T-cell (primary cell): ENCODE data around the gene ACKR2. TPM values are rescaled to one million over a fixed set of nuclear protein-coding genes. Genes with fewer than 3 reads are reported as not detected.
"Not testable (repeated sequence)": the region's sequence is repeated elsewhere in the genome, so short reads cannot be mapped to it uniquely, and the experiment has no call there.

Experiments
- ATAC-seq, 4 experiments: fragments of 200-7000 bp in 3 of 4; fragments of 150-1000 bp in 1 of 4; cut with Tn5 transposase; replicated peaks in 1 of 4; 1 replicate in 3 of 4; 2 replicates in 1 of 4; pipeline ENCODE4 v1.10.0; 2021; ENCODE audit warnings: moderate library complexity in 3 of 4, mild to moderate bottlenecking in 2 of 4, moderate number of reproducible peaks in 1 of 4
- CTCF ChIA-PET, 2 donors: fragments of 300-600 bp; sonication (Branson Sonifier 250); formaldehyde crosslinking; loops; one replicate each; lab custom pipeline; 2022; ENCODE audit warnings: antibody characterized with exemption in 2 of 2; lab: Charles Lee
- POLR2A ChIA-PET, 2 donors: fragments of 300-600 bp; sonication (Branson Sonifier 250); formaldehyde crosslinking; loops; one replicate each; lab custom pipeline; 2022; ENCODE audit warnings: antibody characterized with exemption in 2 of 2; lab: Charles Lee
- DNase-seq, 35 experiments: peaks; one replicate each; pipeline versions ENCODE4 v3.0.0 to v3.0.0-alpha.2; 2013 to 2023
- H3K27ac ChIP-seq: one replicate; pipeline ENCODE4 v1.5.1; 2013; ENCODE audit warnings: low read length
- H3K27me3 ChIP-seq, 2 experiments: replicated peaks in 1 of 2; 1 replicate in 1 of 2; 2 replicates in 1 of 2; pipeline versions ENCODE4 v1.6.1 to v1.7.0; 2013; ENCODE audit warnings: low read length in 1 of 2, mixed read lengths in 1 of 2; ENCODE audit not compliant: control insufficient read depth in 2 of 2, insufficient read depth in 2 of 2; ENCODE audit errors: extremely low read depth in 1 of 2
- H3K36me3 ChIP-seq, 2 donors: 1 replicate in 1 of 2; 2 replicates in 1 of 2; pipeline versions ENCODE4 v1.6.1 to v1.7.0; 2013; ENCODE audit warnings: low read length in 1 of 2; ENCODE audit not compliant: control insufficient read depth in 2 of 2, insufficient read depth in 1 of 2; ENCODE audit errors: extremely low read depth in 1 of 2
- H3K4me1 ChIP-seq, 2 experiments: 1 replicate in 1 of 2; 2 replicates in 1 of 2; pipeline versions ENCODE4 v1.6.1 to v1.7.0; 2013; ENCODE audit warnings: low read length in 2 of 2, mixed read lengths in 1 of 2; ENCODE audit not compliant: insufficient read depth in 2 of 2, control insufficient read depth in 1 of 2; ENCODE audit errors: extremely low read depth in 1 of 2
- H3K4me3 ChIP-seq, 2 donors: 1 replicate in 1 of 2; 2 replicates in 1 of 2; pipeline versions ENCODE4 v1.5.1 to v1.7.0; 2013; ENCODE audit warnings: mild to moderate bottlenecking in 2 of 2, low read length in 1 of 2, moderate library complexity in 1 of 2; ENCODE audit not compliant: control insufficient read depth in 1 of 2; ENCODE audit errors: extremely low read depth in 1 of 2
- H3K9me3 ChIP-seq: 2 replicates; pipeline ENCODE4 v1.7.0; 2013
- H3K27ac Mint-ChIP-seq, 2 donors: one replicate each; pipeline ENCODE4 v1.8.0; 2020 to 2021; ENCODE audit warnings: mild to moderate bottlenecking in 2 of 2, mixed read lengths in 2 of 2
- H3K27me3 Mint-ChIP-seq, 2 donors: one replicate each; pipeline ENCODE4 v1.8.0; 2021 to 2022; ENCODE audit warnings: mixed read lengths in 2 of 2
- H3K36me3 Mint-ChIP-seq: one replicate; pipeline ENCODE4 v1.8.0; 2021; ENCODE audit warnings: mixed read lengths
- H3K4me1 Mint-ChIP-seq, 3 donors: one replicate each; pipeline ENCODE4 v1.8.0; 2020 to 2022; ENCODE audit warnings: mixed read lengths in 3 of 3, mild to moderate bottlenecking in 1 of 3
- H3K4me3 Mint-ChIP-seq, 3 donors: one replicate each; pipeline ENCODE4 v1.8.0; 2020 to 2022; ENCODE audit warnings: mild to moderate bottlenecking in 3 of 3, mixed read lengths in 3 of 3, moderate library complexity in 3 of 3
- H3K9me3 Mint-ChIP-seq, 3 donors: one replicate each; pipeline ENCODE4 v1.8.0; 2020 to 2022; ENCODE audit warnings: mixed read lengths in 3 of 3
- WGBS: methylation state at CpG from one replicate; pipeline ENCODE4 v1.1.5; 2013; ENCODE audit warnings: missing lambda C conversion rate; ENCODE audit not compliant: insufficient coverage; 5-methylcytosine and 5-hydroxymethylcytosine counted together
- total RNA-seq, 35 experiments: library from RNA in 6 of 35; stranded (reverse) in 6 of 35; fragments of 120-200 nt in 1 of 35; gene quantifications; one replicate each; pipeline versions ENCODE4 v1.2.1 to v1.2.4 and lab custom pipeline; 2013 to 2026

The ACKR2 gene
- total RNA-seq, 5 donors from 2014 or later (not counting 1 experiment from before 2014, with no cell fraction given): 0.20 to 1.2 (median 0.80) TPM; not detected in 1

DNA sequence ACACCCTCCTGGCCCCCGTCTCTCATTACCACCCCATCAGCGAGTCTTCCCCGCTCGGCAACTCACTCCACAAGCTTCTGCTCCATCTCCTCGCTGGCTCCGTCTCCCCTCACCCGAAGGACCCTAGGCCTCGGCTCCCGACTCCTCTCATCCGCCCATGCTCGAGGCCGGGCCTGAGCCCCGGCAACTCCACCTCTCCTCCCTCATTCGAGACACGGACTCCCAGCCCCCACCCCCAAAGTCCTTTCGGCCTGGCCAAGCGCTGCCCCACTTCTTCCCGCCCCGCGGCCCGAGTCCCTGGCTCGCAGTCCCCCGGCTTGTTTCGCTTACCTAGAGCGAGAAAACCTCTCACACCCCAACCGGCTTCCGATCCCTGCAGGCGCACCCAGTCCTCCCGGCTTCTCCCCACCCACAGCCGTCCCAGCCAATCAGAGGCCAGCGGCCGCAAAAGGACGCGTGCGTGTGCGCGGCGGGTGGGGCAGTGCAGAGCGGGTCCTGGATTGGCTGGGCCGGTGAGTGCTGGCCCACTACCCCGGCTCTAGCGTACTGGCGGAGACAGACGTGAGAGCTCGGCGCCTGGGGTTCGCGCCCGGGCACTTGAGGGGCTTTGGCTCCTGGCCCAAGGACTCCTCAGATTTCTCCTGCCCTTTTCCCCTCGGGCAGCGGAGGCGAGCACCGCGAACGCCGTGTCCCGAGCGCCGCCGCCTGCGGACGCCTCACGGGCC, 5.0 kb upstream of the ACKR2 start, which contains the start of gene HIGD1A:
Gene HIGD1A, minus strand, starts transcription at position 385 of the 725 bp plus-strand sequence. CDS start 10,237 bp downstream, outside the sequence.
- H3K9me3 ChIP-seq: no peaks in the 10 kb centered on the region
- 1% methylated on average over 58 of the region's 63 CpGs for WGBS
- ChIA-PET CTCF (interaction anchor here in 1 of 2 donors (0.7 to 1.1 kb wide), 2 partner anchors 16 to 27 kb away, joined by 3 read pairs; no protein-coding TSS in a partner anchor), POLR2A (interaction anchor here (0.5 kb wide), 2 partner anchors 21 to 492 kb away, joined by 3 read pairs; no protein-coding TSS in a partner anchor)
- no peaks in the 10 kb centered on the region for H3K36me3 ChIP-seq
- peaks cover 14 to 23% of the 10 kb centered on the region in 2 donors for H3K27me3 Mint-ChIP-seq
- ATAC-seq: peak; percentile 99 to 100 (median 99)
- peak within 1 kb of the TSS; percentile 96 to 97 (median 97) for H3K4me3 Mint-ChIP-seq
- peak within 1 kb of the TSS; percentile 89 to 92 for H3K27ac Mint-ChIP-seq
- peaks cover 49 to 52% (median 51%) of the 10 kb centered on the region in 3 donors for H3K4me1 Mint-ChIP-seq
- no peaks in the 10 kb centered on the region for H3K36me3 Mint-ChIP-seq
- H3K9me3 Mint-ChIP-seq: no peaks in the 10 kb centered on the region
- H3K27ac ChIP-seq: peak within 1 kb of the TSS; percentile 74
- H3K4me3 ChIP-seq: peak within 1 kb of the TSS; percentile 75 to 91
- H3K27me3 ChIP-seq: peaks cover 0 to 8% of the 10 kb centered on the region in 2 experiments
- peaks cover 18 to 19% of the 10 kb centered on the region in 2 experiments for H3K4me1 ChIP-seq
- peak; percentile 83 to 96 (median 90) for DNase-seq

- peaks cover 44 to 48% (median 47%) of the 10 kb centered on the region in 3 donors for H3K4me1 Mint-ChIP-seq
- peak overlapping the region; percentile 74 for H3K27ac ChIP-seq
- H3K9me3 Mint-ChIP-seq: no peaks in the 10 kb centered on the region
- no peak for DNase-seq
- ATAC-seq: peak in 2 of 4 experiments; percentile 1 to 7
- H3K27me3 Mint-ChIP-seq: peaks cover 14 to 26% of the 10 kb centered on the region in 2 donors
- H3K4me3 ChIP-seq: peak overlapping the region; percentile 75 to 91
- H3K27ac Mint-ChIP-seq: peak overlapping the region in 1 of 2 donors; percentile 92
- H3K4me3 Mint-ChIP-seq: peak overlapping the region; percentile 96 to 97 (median 97)
- ChIA-PET POLR2A (interaction anchor here (0.5 kb wide), 2 partner anchors 21 to 492 kb away, joined by 3 read pairs; no protein-coding TSS in a partner anchor), CTCF (interaction anchor here in 1 of 2 donors (0.7 kb wide), 1 partner anchor 16 kb away, joined by 3 read pairs; no protein-coding TSS in a partner anchor)
- H3K9me3 ChIP-seq: no peaks in the 10 kb centered on the region
- H3K36me3 ChIP-seq: no peaks in the 10 kb centered on the region
- peaks cover 18 to 19% of the 10 kb centered on the region in 2 experiments for H3K4me1 ChIP-seq
- WGBS: 0% methylated on average over 3 of the region's 13 CpGs
- H3K36me3 Mint-ChIP-seq: no peaks in the 10 kb centered on the region
- peaks cover 0 to 8% of the 10 kb centered on the region in 2 experiments for H3K27me3 ChIP-seq
Observed at GRCh38 chr3:42804831-42805132, 4.5 kb upstream of the ACKR2 start.

DNA sequence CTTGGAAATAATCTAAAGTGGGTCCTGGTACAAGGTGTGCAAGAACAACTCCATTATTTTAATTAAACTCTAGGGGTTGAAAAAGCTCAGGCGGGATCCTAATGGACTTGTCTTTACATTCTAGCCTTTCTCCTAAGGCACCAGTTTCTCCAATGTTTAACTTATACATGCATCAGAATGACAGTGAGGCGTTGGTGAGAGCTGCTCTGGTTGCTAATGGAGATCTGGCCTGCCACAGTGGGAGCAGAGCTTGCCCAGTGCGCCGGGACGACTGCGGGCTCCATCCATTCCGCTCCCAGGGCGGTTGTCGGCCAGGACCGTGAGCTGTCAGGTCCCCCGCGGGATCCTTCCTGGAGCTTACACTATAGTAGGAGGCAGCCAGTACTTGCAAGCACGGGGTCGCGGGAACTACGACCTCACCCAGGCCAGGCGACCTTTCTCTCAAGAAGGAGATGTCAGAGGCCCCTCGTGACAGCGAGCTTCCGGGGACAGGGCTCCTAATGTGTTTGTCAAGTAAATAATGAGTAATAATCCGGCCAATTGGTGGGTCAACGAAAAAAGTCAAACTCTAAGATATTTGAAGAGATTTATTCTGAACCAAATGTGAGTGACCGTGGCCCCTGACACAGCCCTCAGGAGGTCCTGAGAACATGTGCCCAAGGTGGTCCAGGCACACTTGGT, 4.0 kb upstream of the ACKR2 start:
- Histone ChIP-seq H3K36me3 (no peaks in the 10 kb centered on the region), H3K9me3 (no peaks in the 10 kb centered on the region), H3K27ac (no peak overlapping the region), H3K27me3 (peaks cover 0 to 8% of the 10 kb centered on the region in 2 experiments), H3K4me1 (peaks cover 15 to 17% of the 10 kb centered on the region in 2 experiments), H3K4me3 (peak overlapping the region; percentile 75 to 91)
- Mint-ChIP-seq H3K27ac (peak overlapping the region in 1 of 2 donors; percentile 28), H3K27me3 (peaks cover 14 to 26% of the 10 kb centered on the region in 2 donors), H3K36me3 (no peaks in the 10 kb centered on the region), H3K4me3 (peak overlapping the region; percentile 96 to 97 (median 97)), H3K9me3 (no peaks in the 10 kb centered on the region), H3K4me1 (peaks cover 39 to 44% (median 43%) of the 10 kb centered on the region in 3 donors)
- no peak for ATAC-seq
- ChIA-PET CTCF (no interaction called here), POLR2A (interaction anchor here (0.5 kb wide), 2 partner anchors 20 to 491 kb away, joined by 3 read pairs; no protein-coding TSS in a partner anchor)
- WGBS: 76% methylated on average over 16 of the region's 23 CpGs
- DNase-seq: peak in 2 of 35 experiments; percentile 5 to 13

- Mint-ChIP-seq H3K4me3 (no peak overlapping the region), H3K36me3 (no peaks in the 10 kb centered on the region)
- CTCF ChIA-PET: interaction anchor here in 1 of 2 donors (0.7 kb wide), 1 partner anchor 545 kb away, joined by 3 read pairs; no protein-coding TSS in a partner anchor
Observed at GRCh38 chr3:42807929-42808328, 1.3 kb upstream of the ACKR2 start.

DNA sequence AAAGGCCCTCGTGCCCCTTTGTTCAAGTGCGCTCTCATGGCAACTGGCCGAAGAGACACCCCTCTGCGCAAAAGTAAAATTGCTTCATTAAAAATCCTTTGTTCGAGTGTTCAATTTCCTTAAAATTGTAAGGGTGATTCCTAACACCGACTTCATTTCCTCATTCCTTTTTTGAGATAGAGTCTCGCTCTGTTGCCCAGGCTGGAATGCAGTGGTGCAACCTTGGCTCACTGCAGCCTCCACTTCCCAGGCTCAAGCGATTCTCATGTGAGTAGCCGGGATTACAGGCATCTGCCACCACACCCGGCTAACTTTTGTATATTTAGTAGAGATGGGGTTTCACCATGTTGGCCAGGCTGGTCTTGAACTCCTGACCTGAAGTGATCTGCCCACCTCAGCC, 1.5 kb downstream of the ACKR2 start:
- ATAC-seq, H3K4me1 Mint-ChIP-seq, H3K9me3 ChIP-seq, H3K4me3 Mint-ChIP-seq, H3K36me3 Mint-ChIP-seq, H3K36me3 ChIP-seq, H3K27ac ChIP-seq, H3K27me3 ChIP-seq, H3K9me3 Mint-ChIP-seq, H3K27ac Mint-ChIP-seq, H3K4me1 ChIP-seq, DNase-seq, H3K4me3 ChIP-seq: not testable (repeated sequence)
- H3K27me3 Mint-ChIP-seq: peaks cover 8 to 23% of the 10 kb centered on the region in 2 donors
- 97% methylated on average over 6 of the region's 10 CpGs for WGBS
- ChIA-PET POLR2A (interaction anchor here (0.6 to 0.7 kb wide), 3 partner anchors 23 to 951 kb away, joined by 3 to 4 read pairs (median 4); no protein-coding TSS in a partner anchor), CTCF (interaction anchor here in 1 of 2 donors (1.0 kb wide), 1 partner anchor 15 kb away, joined by 3 read pairs; no protein-coding TSS in a partner anchor)

More at GRCh38 chr3:42807929-42808328, 1.3 kb upstream of the ACKR2 start:
- Histone ChIP-seq H3K27me3 (peaks cover 0 to 8% of the 10 kb centered on the region in 2 experiments), H3K4me3 (no peak overlapping the region), H3K9me3 (no peaks in the 10 kb centered on the region), H3K36me3 (no peaks in the 10 kb centered on the region), H3K4me1 (peaks cover 4 to 14% of the 10 kb centered on the region in 2 experiments), H3K27ac (no peak overlapping the region)
- WGBS: no CpG with 5 or more reads among the region's 4 CpGs
- Mint-ChIP-seq H3K9me3 (no peaks in the 10 kb centered on the region), H3K27ac (no peak overlapping the region), H3K27me3 (peaks cover 14 to 26% of the 10 kb centered on the region in 2 donors), H3K4me1 (peaks cover 14 to 22% (median 18%) of the 10 kb centered on the region in 3 donors)
- POLR2A ChIA-PET: no interaction called here
- DNase-seq (no peak), ATAC-seq (no peak)
